Gastroesophageal sphincter (tissue), 4 donors: ENCODE results near the gene KLK13. TPM values are rescaled to one million over a fixed set of nuclear protein-coding genes. Genes with fewer than 3 reads are reported as not detected.

Experiments
- ATAC-seq: fragments of 150-250 bp; one replicate; pipeline ENCODE4 v1.9.1; 2016; ENCODE audit warnings: mild to moderate bottlenecking, moderate library complexity
- H3K27ac ChIP-seq, 4 donors: fragments of 200-600 bp; sonication (generic) in 3 of 4; 1 replicate in 3 of 4; 2 replicates in 1 of 4; pipeline ENCODE4 v1.5.1; 2016 to 2019
- H3K27me3 ChIP-seq: fragments of 200-600 bp; sonication (generic); one replicate; pipeline ENCODE4 v1.5.1; 2019
- H3K36me3 ChIP-seq, 2 donors: fragments of 200-600 bp; sonication (generic); one replicate each; pipeline ENCODE4 v1.5.1; 2019; ENCODE audit warnings: control low read depth in 1 of 2
- H3K4me1 ChIP-seq, 3 donors: fragments of 200-600 bp; sonication (generic); 1 replicate in 2 of 3; 2 replicates in 1 of 3; pipeline ENCODE4 v1.5.1; 2016 to 2019; ENCODE audit warnings: control low read depth in 2 of 3
- H3K4me3 ChIP-seq, 2 donors: fragments of 200-600 bp; sonication (generic); one replicate each; pipeline ENCODE4 v1.5.1; 2019; ENCODE audit warnings: mild to moderate bottlenecking in 1 of 2, moderate library complexity in 1 of 2
- H3K9me3 ChIP-seq, 3 donors: fragments of 200-600 bp; sonication (generic); one replicate each; pipeline ENCODE4 v1.5.1; 2017 to 2019; ENCODE audit warnings: control low read depth in 2 of 3
- CTCF ChIP-seq, 4 experiments: fragments of 200-600 bp in 2 of 4; fragments of 450-650 bp in 2 of 4; sonication (generic) in 1 of 4; IDR thresholded peaks; one replicate each; pipeline ENCODE4 v1.5.1; 2017 to 2019; ENCODE audit warnings: antibody characterized with exemption in 4 of 4, mild to moderate bottlenecking in 2 of 4, moderate library complexity in 2 of 4
- EP300 ChIP-seq: sonication (generic); formaldehyde crosslinking; IDR thresholded peaks from one replicate; pipeline ENCODE4 v1.6.1; 2017; ENCODE audit warnings: antibody characterized with exemption, mild to moderate bottlenecking
- POLR2A ChIP-seq, 2 donors: fragments of 450-650 bp; IDR thresholded peaks; one replicate each; pipeline ENCODE4 v1.6.1; 2017; ENCODE audit warnings: antibody characterized with exemption in 2 of 2, mild to moderate bottlenecking in 2 of 2, moderate library complexity in 1 of 2
- POLR2AphosphoS5 ChIP-seq: sonication (generic); formaldehyde crosslinking; IDR thresholded peaks from one replicate; pipeline ENCODE4 v1.6.1; 2017; ENCODE audit warnings: antibody characterized with exemption
- WGBS, 2 donors: methylation state at CpG; one replicate each; pipeline ENCODE4 v1.1.5; 2018; ENCODE audit warnings: low coverage in 1 of 2; 5-methylcytosine and 5-hydroxymethylcytosine counted together
- total RNA-seq, 4 donors: library from RNA; depleted of rRNA; stranded (reverse); fragments of >200 nt; gene quantifications; one replicate each; pipeline ENCODE4 v1.1.0, GENCODE V29; 2016

KLK13 gene
- total RNA-seq, 4 donors from 2014 or later = 1.3 to 6.1 (median 5.1) TPM; not detected in 1

- TF ChIP-seq POLR2AphosphoS5 (no peak), CTCF (IDR thresholded peaks at IDR 0.05) (no peak), POLR2A (IDR thresholded peaks at IDR 0.05) (no peak), EP300 (no peak)
- no peak overlapping the region for H3K27ac ChIP-seq
- H3K4me1 ChIP-seq = no peaks in the 10 kb centered on the region
- 45 to 71% methylated on average over 5 to 9 of the region's 9 CpGs for WGBS, 2 donors
- ATAC-seq = no peak
- peaks cover 20% of the 10 kb centered on the region for H3K27me3 ChIP-seq
- no peaks in the 10 kb centered on the region for H3K36me3 ChIP-seq
- H3K9me3 ChIP-seq = no peaks in the 10 kb centered on the region
- H3K4me3 ChIP-seq = no peak overlapping the region
Measured at GRCh38 chr19:51043497-51043896, 21.4 kb downstream of the KLK13 start.

- Histone ChIP-seq H3K36me3 (no peaks in the 10 kb centered on the region), H3K4me1 (no peaks in the 10 kb centered on the region)
- TF ChIP-seq POLR2A (IDR thresholded peaks at IDR 0.05) (no peak), CTCF (IDR thresholded peaks at IDR 0.05) (no peak), EP300 (no peak), POLR2AphosphoS5 (no peak)
Measured at GRCh38 chr19:51040151-51040550, 24.7 kb downstream of the KLK13 start.

DNA sequence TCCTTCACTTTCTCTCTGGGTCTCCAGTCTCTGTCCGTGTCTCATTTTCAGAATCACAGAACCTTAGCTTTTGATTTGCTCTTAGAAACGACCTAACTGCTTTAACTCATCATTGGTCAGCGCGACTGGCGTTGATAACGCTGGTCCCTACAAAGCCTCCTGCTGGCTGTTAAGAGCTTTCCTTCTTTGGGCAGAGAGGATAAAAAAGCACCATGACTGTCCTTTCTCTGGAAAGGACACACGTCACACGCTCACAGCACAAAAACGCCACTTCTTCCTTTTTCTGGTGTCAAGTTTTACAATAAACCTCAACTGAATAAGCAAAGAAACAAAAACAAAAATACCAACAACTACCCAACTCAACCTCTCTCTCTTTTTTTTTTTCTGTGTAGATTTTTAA is 28.4 kb downstream of the KLK13 start:
- no peak overlapping the region for H3K27ac ChIP-seq
- WGBS, 2 donors = 36 to 42% methylated on average over 9 of the region's 9 CpGs
- TF ChIP-seq CTCF (IDR thresholded peaks at IDR 0.05) = no peak
- no peak for TF ChIP-seq EP300
- no peak for TF ChIP-seq POLR2A (IDR thresholded peaks at IDR 0.05)
- TF ChIP-seq POLR2AphosphoS5 = no peak
- no peaks in the 10 kb centered on the region for H3K36me3 ChIP-seq
- no peak overlapping the region for H3K4me3 ChIP-seq
- H3K9me3 ChIP-seq = no peaks in the 10 kb centered on the region
- H3K27me3 ChIP-seq = peaks cover 58% of the 10 kb centered on the region
- no peak for ATAC-seq
- no peaks in the 10 kb centered on the region for H3K4me1 ChIP-seq

More at GRCh38 chr19:51040151-51040550, 24.7 kb downstream of the KLK13 start:
- WGBS, 2 donors = 87 to 88% methylated on average over 5 to 6 of the region's 6 CpGs
- Histone ChIP-seq H3K27ac (no peak overlapping the region), H3K4me3 (no peak overlapping the region), H3K9me3 (no peaks in the 10 kb centered on the region), H3K27me3 (peaks cover 25% of the 10 kb centered on the region)
- ATAC-seq = no peak

DNA sequence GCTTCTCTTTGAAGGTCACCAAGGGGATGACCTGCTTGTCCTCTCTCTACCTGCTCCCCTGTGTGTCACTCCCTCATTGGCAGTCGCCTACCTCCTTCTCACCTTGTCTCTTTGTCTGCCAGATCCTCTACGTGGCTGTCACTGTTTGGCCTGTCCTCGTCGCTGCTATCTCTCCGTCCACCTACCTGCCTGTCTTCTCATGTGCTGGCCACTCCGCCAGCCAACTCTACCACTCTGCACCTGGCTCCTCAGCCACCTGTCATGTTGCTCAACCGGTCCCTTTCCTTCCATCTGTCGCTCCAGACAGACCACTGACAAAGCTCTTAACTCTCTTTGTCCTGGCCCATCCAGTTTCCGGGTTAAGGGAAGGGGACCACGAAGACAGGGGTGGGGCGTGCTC is 30.2 kb downstream of the KLK13 start, which contains the start of gene KLK12:
KLK12 (minus strand) TSS at position 299 of the 400 bp plus-strand sequence. CDS start 381 bp downstream, outside the sequence.
- 44 to 48% methylated on average over 8 to 11 of the region's 11 CpGs for whole genome bisulfite sequencing, 2 donors
- TF ChIP-seq CTCF (IDR thresholded peaks at IDR 0.05) = no peak
- no peak for TF ChIP-seq EP300
- TF ChIP-seq POLR2AphosphoS5 = no peak
- TF ChIP-seq POLR2A (IDR thresholded peaks at IDR 0.05) = no peak
- ATAC-seq = no peak
- Histone ChIP-seq H3K9me3 (no peaks in the 10 kb centered on the region), H3K4me1 (no peaks in the 10 kb centered on the region), H3K27ac (no peak within 1 kb of the TSS), H3K27me3 (peaks cover 64% of the 10 kb centered on the region), H3K36me3 (no peaks in the 10 kb centered on the region), H3K4me3 (no peak within 1 kb of the TSS)

GRCh38 chr19:51031880-51032225 is 33.0 kb downstream of the KLK13 start:
- Histone ChIP-seq H3K4me3 (no peak overlapping the region), H3K27me3 (peaks cover 84% of the 10 kb centered on the region), H3K9me3 (no peaks in the 10 kb centered on the region), H3K36me3 (no peaks in the 10 kb centered on the region), H3K4me1 (no peaks in the 10 kb centered on the region), H3K27ac (no peak overlapping the region)
- TF ChIP-seq EP300 = no peak
- TF ChIP-seq POLR2A (IDR thresholded peaks at IDR 0.05) = no peak
- no peak for ATAC-seq
- WGBS, 2 donors = 86 to 88% methylated on average over 5 to 10 of the region's 28 CpGs
